GM23338 (cell line): Measurements from ENCODE around the gene KRT85. TPM values are rescaled to one million over a fixed set of nuclear protein-coding genes. Genes with fewer than 3 reads are reported as not detected.
A peak's percentile ranks its signal among the peaks of the same experiment; 100 is the strongest.

Experiments used
- ATAC-seq: fragments of 200-7000 bp; cut with Tn5 transposase; 3 replicates; pipeline ENCODE4 v1.9.1; 2020
- DNase-seq: peaks from one replicate; pipeline ENCODE4 v3.0.0-alpha.2; 2015; ENCODE audit warnings: low spot score
- H2AFZ ChIP-seq: fragments of 200-600 bp; sonication (generic); 2 replicates; pipeline ENCODE4 v1.8.0; 2016; ENCODE audit warnings: antibody characterized with exemption, mild to moderate bottlenecking, moderate library complexity
- H3F3A ChIP-seq: fragments of 200-600 bp; sonication (generic); replicated peaks from 2 replicates; pipeline ENCODE4 v1.8.0; 2017; ENCODE audit warnings: antibody characterized with exemption, mixed run types, low read depth
- H3K27ac ChIP-seq: fragments of 200-600 bp; sonication (generic); 2 replicates; pipeline ENCODE4 v1.6.1; 2016; ENCODE audit warnings: low read depth
- H3K27me3 ChIP-seq: fragments of 200-600 bp; sonication (generic); 2 replicates; pipeline ENCODE4 v1.8.0; 2016; ENCODE audit warnings: mild to moderate bottlenecking, mixed run types, moderate library complexity; ENCODE audit not compliant: insufficient read depth
- H3K36me3 ChIP-seq: fragments of 200-600 bp; sonication (generic); 2 replicates; pipeline ENCODE4 v1.8.0; 2016; ENCODE audit warnings: mild to moderate bottlenecking; ENCODE audit not compliant: insufficient read depth
- H3K4me1 ChIP-seq: fragments of 200-600 bp; sonication (generic); 2 replicates; pipeline ENCODE4 v1.8.0; 2016; ENCODE audit warnings: mild to moderate bottlenecking, moderate library complexity; ENCODE audit not compliant: insufficient read depth
- H3K4me2 ChIP-seq: fragments of 200-600 bp; sonication (generic); 2 replicates; pipeline ENCODE4 v1.7.1; 2017; ENCODE audit warnings: mixed run types
- H3K4me3 ChIP-seq: fragments of 200-600 bp; sonication (generic); 2 replicates; pipeline ENCODE4 v1.6.1; 2016; ENCODE audit warnings: mixed run types
- H3K79me2 ChIP-seq: fragments of 200-600 bp; sonication (generic); replicated peaks from 2 replicates; pipeline ENCODE4 v1.8.0; 2017; ENCODE audit warnings: mild to moderate bottlenecking; ENCODE audit not compliant: insufficient read depth
- H3K9me2 ChIP-seq: fragments of 200-600 bp; sonication (generic); 2 replicates; pipeline ENCODE4 v1.8.0; 2017; ENCODE audit not compliant: insufficient read depth
- H4K20me1 ChIP-seq: fragments of 200-600 bp; sonication (generic); replicated peaks from 2 replicates; pipeline ENCODE4 v1.8.0; 2017; ENCODE audit warnings: mild to moderate bottlenecking; ENCODE audit not compliant: insufficient read depth
- H3K27ac Mint-ChIP-seq: 2 replicates; pipeline ENCODE4 v1.8.0; 2020; ENCODE audit warnings: inconsistent platforms, mild to moderate bottlenecking, moderate library complexity, mixed read lengths
- H3K27me3 Mint-ChIP-seq: 3 replicates; pipeline ENCODE4 v1.8.0; 2022; ENCODE audit warnings: low read depth, mild to moderate bottlenecking, moderate library complexity, mixed read lengths, inconsistent platforms; ENCODE audit not compliant: insufficient read depth, poor library complexity
- H3K36me3 Mint-ChIP-seq: 3 replicates; pipeline ENCODE4 v1.8.0; 2021; ENCODE audit warnings: low read depth, mild to moderate bottlenecking, inconsistent platforms, moderate library complexity, mixed read lengths
- H3K4me1 Mint-ChIP-seq: 3 replicates; pipeline ENCODE4 v1.8.0; 2020; ENCODE audit warnings: mild to moderate bottlenecking, inconsistent platforms, mixed read lengths
- H3K4me3 Mint-ChIP-seq: 3 replicates; pipeline ENCODE4 v1.8.0; 2021; ENCODE audit warnings: moderate library complexity, mild to moderate bottlenecking, inconsistent platforms, mixed read lengths
- H3K9me3 Mint-ChIP-seq: 3 replicates; pipeline ENCODE4 v1.8.0; 2020; ENCODE audit warnings: moderate library complexity, mild to moderate bottlenecking, inconsistent platforms, mixed read lengths
- CREB1 ChIP-seq: fragments of 250-450 bp; sonication (Bioruptor Pico); IDR thresholded peaks from 2 replicates; pipeline ENCODE4 v1.5.0; 2020; ENCODE audit warnings: low read depth, mild to moderate bottlenecking, moderate library complexity
- EZH2 ChIP-seq: fragments of 200-600 bp; sonication (generic); IDR thresholded peaks from one replicate; pipeline ENCODE4 v1.8.0; 2017; ENCODE audit warnings: antibody characterized with exemption, mild to moderate bottlenecking, low read depth; ENCODE audit not compliant: unreplicated experiment
- POLR2AphosphoS5 ChIP-seq: IDR thresholded peaks from 2 replicates; pipeline ENCODE4 v1.6.1; 2016; ENCODE audit warnings: antibody characterized with exemption, low read depth
- STAT1 ChIP-seq: IDR thresholded peaks from one replicate; pipeline ENCODE4 v1.6.1; 2016; ENCODE audit warnings: antibody characterized with exemption; ENCODE audit not compliant: unreplicated experiment
- ZNF114 ChIP-seq: fragments of 250-450 bp; sonication (Bioruptor Pico); IDR thresholded peaks from 2 replicates; pipeline ENCODE4 v1.5.0; 2020; ENCODE audit warnings: mild to moderate bottlenecking, moderate library complexity
- ZNF331 ChIP-seq: fragments of 250-450 bp; sonication (Bioruptor Pico); IDR thresholded peaks from 2 replicates; pipeline ENCODE4 v1.5.0; 2020; ENCODE audit warnings: low read depth, mild to moderate bottlenecking, moderate library complexity
- polyA plus RNA-seq: library from polyadenylated mRNA; unstranded; fragments of >200 nt; fragmentation: Nextera tagmentation; extraction: Ambion mirVana; gene quantifications from 2 replicates; pipeline ENCODE4 v1.2.1, GENCODE V29; 2016
- total RNA-seq: library from RNA; depleted of rRNA; stranded (reverse); fragments of >200 nt; shearing (Covaris generic); gene quantifications from 2 replicates; pipeline ENCODE4 v1.2.3, GENCODE V29; 2014
- TF ChIP-seq, protein P1 (sequence below): IDR thresholded peaks from one replicate; pipeline ENCODE4 v1.6.1; 2018; ENCODE audit warnings: antibody characterized with exemption; ENCODE audit not compliant: unreplicated experiment
- TF ChIP-seq, protein P2 (sequence below), 2 experiments: fragments of 200-600 bp in 1 of 2; sonication (generic) in 1 of 2; conservative IDR thresholded peaks; 2 replicates each; pipeline versions ENCODE4 v1.5.1 to v1.6.1; 2016 to 2017; ENCODE audit warnings: antibody characterized with exemption in 2 of 2, low read depth in 2 of 2, mild to moderate bottlenecking in 2 of 2, moderate library complexity in 1 of 2

Gene KRT85
- total and polyA plus RNA-seq, 2 experiments from 2014 or later: not detected

DNA sequence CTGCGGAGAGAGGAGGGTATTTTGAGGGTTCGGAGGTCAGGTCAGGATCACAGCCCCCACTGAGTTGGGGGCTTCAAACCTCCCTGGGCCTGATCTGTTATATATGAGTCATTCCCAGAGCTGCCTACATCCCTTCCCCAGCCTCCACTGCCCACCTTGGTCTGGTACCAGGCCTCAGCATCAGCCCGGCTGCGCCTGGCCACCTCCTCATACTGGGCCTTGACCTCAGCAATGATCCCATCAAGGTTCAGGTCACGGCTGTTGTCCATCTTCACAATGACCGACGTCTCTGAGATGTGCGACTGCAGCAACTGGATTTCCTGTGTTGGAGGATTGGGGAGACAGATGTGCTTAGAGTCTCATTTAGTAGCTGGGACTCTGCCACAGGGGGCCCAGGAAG is 13.9 kb upstream of the KRT85 start:
- no peaks in the 10 kb centered on the region for H3K4me1 Mint-ChIP-seq
- peaks cover 3% of the 10 kb centered on the region for H3K27me3 Mint-ChIP-seq
- Histone ChIP-seq H3K4me1 (no peaks in the 10 kb centered on the region), H3K4me2 (no peak overlapping the region), H3K9me2 (no peaks in the 10 kb centered on the region), H4K20me1 (no peaks in the 10 kb centered on the region), H2AFZ (no peak overlapping the region), H3K27me3 (no peaks in the 10 kb centered on the region), H3F3A (no peaks in the 10 kb centered on the region), H3K27ac (no peak overlapping the region), H3K79me2 (no peaks in the 10 kb centered on the region), H3K36me3 (no peaks in the 10 kb centered on the region), H3K4me3 (no peak overlapping the region)
- H3K9me3 Mint-ChIP-seq: no peaks in the 10 kb centered on the region
- TF ChIP-seq, protein P1, sequence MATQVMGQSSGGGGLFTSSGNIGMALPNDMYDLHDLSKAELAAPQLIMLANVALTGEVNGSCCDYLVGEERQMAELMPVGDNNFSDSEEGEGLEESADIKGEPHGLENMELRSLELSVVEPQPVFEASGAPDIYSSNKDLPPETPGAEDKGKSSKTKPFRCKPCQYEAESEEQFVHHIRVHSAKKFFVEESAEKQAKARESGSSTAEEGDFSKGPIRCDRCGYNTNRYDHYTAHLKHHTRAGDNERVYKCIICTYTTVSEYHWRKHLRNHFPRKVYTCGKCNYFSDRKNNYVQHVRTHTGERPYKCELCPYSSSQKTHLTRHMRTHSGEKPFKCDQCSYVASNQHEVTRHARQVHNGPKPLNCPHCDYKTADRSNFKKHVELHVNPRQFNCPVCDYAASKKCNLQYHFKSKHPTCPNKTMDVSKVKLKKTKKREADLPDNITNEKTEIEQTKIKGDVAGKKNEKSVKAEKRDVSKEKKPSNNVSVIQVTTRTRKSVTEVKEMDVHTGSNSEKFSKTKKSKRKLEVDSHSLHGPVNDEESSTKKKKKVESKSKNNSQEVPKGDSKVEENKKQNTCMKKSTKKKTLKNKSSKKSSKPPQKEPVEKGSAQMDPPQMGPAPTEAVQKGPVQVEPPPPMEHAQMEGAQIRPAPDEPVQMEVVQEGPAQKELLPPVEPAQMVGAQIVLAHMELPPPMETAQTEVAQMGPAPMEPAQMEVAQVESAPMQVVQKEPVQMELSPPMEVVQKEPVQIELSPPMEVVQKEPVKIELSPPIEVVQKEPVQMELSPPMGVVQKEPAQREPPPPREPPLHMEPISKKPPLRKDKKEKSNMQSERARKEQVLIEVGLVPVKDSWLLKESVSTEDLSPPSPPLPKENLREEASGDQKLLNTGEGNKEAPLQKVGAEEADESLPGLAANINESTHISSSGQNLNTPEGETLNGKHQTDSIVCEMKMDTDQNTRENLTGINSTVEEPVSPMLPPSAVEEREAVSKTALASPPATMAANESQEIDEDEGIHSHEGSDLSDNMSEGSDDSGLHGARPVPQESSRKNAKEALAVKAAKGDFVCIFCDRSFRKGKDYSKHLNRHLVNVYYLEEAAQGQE: no peak
- TF ChIP-seq ZNF114 (CRISPR knock-in tag) (no peak), EZH2 (no peak), ZNF331 (CRISPR knock-in tag) (no peak), STAT1 (no peak), CREB1 (no peak), POLR2AphosphoS5 (no peak)
- TF ChIP-seq, protein P2, sequence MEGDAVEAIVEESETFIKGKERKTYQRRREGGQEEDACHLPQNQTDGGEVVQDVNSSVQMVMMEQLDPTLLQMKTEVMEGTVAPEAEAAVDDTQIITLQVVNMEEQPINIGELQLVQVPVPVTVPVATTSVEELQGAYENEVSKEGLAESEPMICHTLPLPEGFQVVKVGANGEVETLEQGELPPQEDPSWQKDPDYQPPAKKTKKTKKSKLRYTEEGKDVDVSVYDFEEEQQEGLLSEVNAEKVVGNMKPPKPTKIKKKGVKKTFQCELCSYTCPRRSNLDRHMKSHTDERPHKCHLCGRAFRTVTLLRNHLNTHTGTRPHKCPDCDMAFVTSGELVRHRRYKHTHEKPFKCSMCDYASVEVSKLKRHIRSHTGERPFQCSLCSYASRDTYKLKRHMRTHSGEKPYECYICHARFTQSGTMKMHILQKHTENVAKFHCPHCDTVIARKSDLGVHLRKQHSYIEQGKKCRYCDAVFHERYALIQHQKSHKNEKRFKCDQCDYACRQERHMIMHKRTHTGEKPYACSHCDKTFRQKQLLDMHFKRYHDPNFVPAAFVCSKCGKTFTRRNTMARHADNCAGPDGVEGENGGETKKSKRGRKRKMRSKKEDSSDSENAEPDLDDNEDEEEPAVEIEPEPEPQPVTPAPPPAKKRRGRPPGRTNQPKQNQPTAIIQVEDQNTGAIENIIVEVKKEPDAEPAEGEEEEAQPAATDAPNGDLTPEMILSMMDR (conservative IDR thresholded peaks at IDR 0.05; ENCODE audit: low read depth in 2 of 2): no peak
- DNase-seq (no peak), ATAC-seq (no peak)
- no peak overlapping the region for H3K27ac Mint-ChIP-seq
- H3K36me3 Mint-ChIP-seq: no peaks in the 10 kb centered on the region
- H3K4me3 Mint-ChIP-seq: no peak overlapping the region

DNA sequence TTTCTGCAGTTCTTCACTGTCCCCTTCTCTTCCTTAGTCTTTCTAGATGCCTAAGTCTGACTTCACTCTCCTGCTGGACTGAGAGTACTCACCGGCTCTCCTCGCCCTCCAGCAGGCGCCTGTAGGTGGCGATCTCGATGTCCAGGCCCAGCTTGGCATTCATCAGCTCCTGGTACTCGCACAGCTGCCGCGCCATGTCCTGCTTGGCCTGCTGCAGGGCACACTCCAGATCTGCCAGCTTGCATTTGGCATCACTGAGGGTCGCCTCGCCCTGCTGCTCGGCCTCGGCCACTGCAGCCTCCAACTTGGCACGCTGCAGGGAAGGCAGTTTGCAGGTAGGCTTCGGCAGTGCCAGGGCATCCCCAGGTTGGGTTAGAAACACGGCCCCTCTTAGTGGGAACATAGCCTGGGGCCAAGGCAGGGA is 13.0 kb upstream of the KRT85 start:
- Histone ChIP-seq H3K4me3 (no peak overlapping the region), H4K20me1 (no peaks in the 10 kb centered on the region), H3K27ac (no peak overlapping the region), H3K79me2 (no peaks in the 10 kb centered on the region), H3K4me2 (no peak overlapping the region), H3F3A (no peaks in the 10 kb centered on the region), H3K36me3 (no peaks in the 10 kb centered on the region), H3K9me2 (no peaks in the 10 kb centered on the region), H2AFZ (no peak overlapping the region), H3K27me3 (no peaks in the 10 kb centered on the region), H3K4me1 (no peaks in the 10 kb centered on the region)
- H3K4me3 Mint-ChIP-seq: no peak overlapping the region
- TF ChIP-seq, protein P2 (conservative IDR thresholded peaks at IDR 0.05; ENCODE audit: low read depth in 2 of 2): peak; percentile 61 to 71
- TF ChIP-seq, protein P1: no peak
- no peak overlapping the region for H3K27ac Mint-ChIP-seq
- ATAC-seq (peak; percentile 94), DNase-seq (peak; percentile 54)
- no peaks in the 10 kb centered on the region for H3K36me3 Mint-ChIP-seq
- no peaks in the 10 kb centered on the region for H3K4me1 Mint-ChIP-seq
- no peaks in the 10 kb centered on the region for H3K9me3 Mint-ChIP-seq
- peaks cover 3% of the 10 kb centered on the region for H3K27me3 Mint-ChIP-seq
